Glutamatergic neuron (in vitro differentiated cells): ENCODE results near the gene HSPB7. TPM values are rescaled to one million over a fixed set of nuclear protein-coding genes. Genes with fewer than 3 reads are reported as not detected.

ENCODE experiments used
- DNase-seq: peaks from one replicate; pipeline ENCODE4 v3.0.0; 2022
- H3K27ac Mint-ChIP-seq: one replicate; pipeline ENCODE4 v1.8.0; 2020; ENCODE audit warnings: mild to moderate bottlenecking, mixed read lengths, inconsistent platforms; ENCODE audit not compliant: unreplicated experiment
- H3K27me3 Mint-ChIP-seq: one replicate; pipeline ENCODE4 v1.8.0; 2020; ENCODE audit warnings: mild to moderate bottlenecking, moderate library complexity, mixed read lengths, inconsistent platforms; ENCODE audit not compliant: unreplicated experiment
- H3K36me3 Mint-ChIP-seq: one replicate; pipeline ENCODE4 v1.8.0; 2020; ENCODE audit warnings: mild to moderate bottlenecking, mixed read lengths, inconsistent platforms; ENCODE audit not compliant: unreplicated experiment
- H3K4me1 Mint-ChIP-seq: one replicate; pipeline ENCODE4 v1.8.0; 2020; ENCODE audit warnings: mild to moderate bottlenecking, low read depth, mixed read lengths, inconsistent platforms; ENCODE audit not compliant: unreplicated experiment
- H3K4me3 Mint-ChIP-seq: one replicate; pipeline ENCODE4 v1.8.0; 2020; ENCODE audit warnings: mild to moderate bottlenecking, mixed read lengths, inconsistent platforms; ENCODE audit not compliant: unreplicated experiment
- H3K9me3 Mint-ChIP-seq: one replicate; pipeline ENCODE4 v1.8.0; 2020; ENCODE audit warnings: mild to moderate bottlenecking, moderate library complexity, mixed read lengths, inconsistent platforms; ENCODE audit not compliant: unreplicated experiment
- CTCF ChIP-seq: fragments of 200-600 bp; sonication (generic); IDR thresholded peaks from one replicate; pipeline ENCODE4 v1.5.0; 2021; ENCODE audit not compliant: partially characterized antibody, unreplicated experiment
- total RNA-seq: library from RNA; stranded (reverse); fragmentation: NEBNext Ultra II Directional; extraction: Animal tissue kit (Norgen Biotek cat#: 25700); gene quantifications from one replicate; pipeline ENCODE4 v1.2.1, GENCODE V29; 2021; ENCODE audit not compliant: unreplicated experiment

Gene HSPB7
- total RNA-seq, 1 donor from 2014 or later = not detected

- Mint-ChIP-seq H3K4me3 (no peak overlapping the region), H3K27ac (no peak overlapping the region), H3K4me1 (peaks cover 16% of the 10 kb centered on the region), H3K27me3 (peaks cover 4% of the 10 kb centered on the region), H3K36me3 (peaks cover 13% of the 10 kb centered on the region), H3K9me3 (no peaks in the 10 kb centered on the region)
- no peak for DNase-seq
- no peak for TF ChIP-seq CTCF
Measured at GRCh38 chr1:15968172-15968571, 49.7 kb downstream of the HSPB7 start.

- Mint-ChIP-seq H3K9me3 (no peaks in the 10 kb centered on the region), H3K36me3 (peaks cover 5% of the 10 kb centered on the region), H3K27me3 (peaks cover 4% of the 10 kb centered on the region), H3K27ac (no peak overlapping the region), H3K4me3 (no peak overlapping the region), H3K4me1 (peaks cover 18% of the 10 kb centered on the region)
- no peak for DNase-seq
- TF ChIP-seq CTCF = no peak
Measured at GRCh38 chr1:15966956-15967344, 50.9 kb downstream of the HSPB7 start.

GRCh38 chr1:15966081-15966955 lies 51.5 kb downstream of the HSPB7 start:
- no peak for DNase-seq
- no peak for TF ChIP-seq CTCF
- H3K36me3 Mint-ChIP-seq = peaks cover 5% of the 10 kb centered on the region
- no peaks in the 10 kb centered on the region for H3K9me3 Mint-ChIP-seq
- H3K4me1 Mint-ChIP-seq = peaks cover 21% of the 10 kb centered on the region
- peaks cover 4% of the 10 kb centered on the region for H3K27me3 Mint-ChIP-seq
- H3K4me3 Mint-ChIP-seq = peak overlapping the region; percentile 61
- H3K27ac Mint-ChIP-seq = peak overlapping the region; percentile 55

- Mint-ChIP-seq H3K4me1 (peaks cover 23% of the 10 kb centered on the region), H3K27me3 (peaks cover 4% of the 10 kb centered on the region), H3K9me3 (no peaks in the 10 kb centered on the region), H3K4me3 (no peak overlapping the region), H3K36me3 (peaks cover 5% of the 10 kb centered on the region), H3K27ac (no peak overlapping the region)
- TF ChIP-seq CTCF = no peak
- DNase-seq = no peak
Measured at GRCh38 chr1:15965228-15965767, 52.5 kb downstream of the HSPB7 start.

Other genes with a start within 250 kb of the HSPB7 start
- gene UQCRHL, start 210.4 kb downstream of the HSPB7 start, total RNA-seq = 2.0 TPM
- 52.4 TPM for gene SPEN, start 170.3 kb downstream of the HSPB7 start, total RNA-seq
- gene ZBTB17, start 41.9 kb downstream of the HSPB7 start, total RNA-seq = 86.9 TPM
- gene SRARP, start 13.8 kb downstream of the HSPB7 start, total RNA-seq = not detected
- 0.34 TPM for gene CLCNKA, start 4.0 kb upstream of the HSPB7 start, total RNA-seq
- gene CLCNKB, start 25.7 kb upstream of the HSPB7 start, total RNA-seq = not detected
- 1.1 TPM for gene FAM131C, start 55.6 kb upstream of the HSPB7 start, total RNA-seq
- gene EPHA2, start 138.0 kb upstream of the HSPB7 start, total RNA-seq = 0.29 TPM
- 3.4 TPM for gene ARHGEF19, start 194.6 kb upstream of the HSPB7 start, total RNA-seq
- gene CPLANE2, start 219.1 kb upstream of the HSPB7 start, total RNA-seq = 3.5 TPM